SK-N-SH (cell line): ENCODE data around the gene NDUFB2.

Experiments
- CTCF ChIP-seq: fragments of 200-600 bp; sonication (generic); IDR thresholded peaks from 2 replicates; pipeline ENCODE4 v1.6.1; 2017; ENCODE audit warnings: antibody characterized with exemption, mild to moderate bottlenecking, moderate library complexity
- GABPA ChIP-seq: IDR thresholded peaks from 2 replicates; pipeline ENCODE4 v1.4.0; 2012; ENCODE audit warnings: low read depth, mild to moderate bottlenecking
- JUND ChIP-seq: IDR thresholded peaks from 2 replicates; pipeline ENCODE4 v1.4.0; 2012
- MAX ChIP-seq: IDR thresholded peaks from 2 replicates; pipeline ENCODE4 v1.4.0; 2012; ENCODE audit warnings: low read depth
- MXI1 ChIP-seq: IDR thresholded peaks from 2 replicates; pipeline ENCODE4 v1.6.1; 2012; ENCODE audit warnings: mild to moderate bottlenecking, low read depth, low read length, improper control_type of control experiment
- RAD21 ChIP-seq: IDR thresholded peaks from 2 replicates; pipeline ENCODE4 v1.6.1; 2012; ENCODE audit warnings: mild to moderate bottlenecking, low read length
- REST ChIP-seq: IDR thresholded peaks from 2 replicates; pipeline ENCODE4 v1.6.1; 2012; ENCODE audit warnings: mild to moderate bottlenecking, low read depth, low read length, moderate library complexity
- RFX5 ChIP-seq: IDR thresholded peaks from 2 replicates; pipeline ENCODE4 v1.6.1; 2012; ENCODE audit warnings: mild to moderate bottlenecking, improper control_type of control experiment, low read length
- SIN3A ChIP-seq: IDR thresholded peaks from 2 replicates; pipeline ENCODE4 v1.6.1; 2012; ENCODE audit warnings: low read depth, mild to moderate bottlenecking, low read length, moderate library complexity, borderline replicate concordance
- TAF1 ChIP-seq: IDR thresholded peaks from 2 replicates; pipeline ENCODE4 v1.6.1; 2012; ENCODE audit warnings: low read depth, mild to moderate bottlenecking, low read length, moderate library complexity, borderline replicate concordance
- TCF12 ChIP-seq: IDR thresholded peaks from 2 replicates; pipeline ENCODE4 v1.4.0; 2012
- USF2 ChIP-seq: fragments of 150-350 bp; IDR thresholded peaks from 2 replicates; pipeline ENCODE4 v1.6.1; 2017; ENCODE audit warnings: antibody characterized with exemption, low read length, low read depth, borderline replicate concordance
- ZBTB33 ChIP-seq: IDR thresholded peaks from 2 replicates; pipeline ENCODE4 v1.4.0; 2012; ENCODE audit warnings: low read depth, borderline replicate concordance

GRCh38 chr7:140719721-140720120 is 23.2 kb downstream of the NDUFB2 start:
- TF ChIP-seq RFX5 (no peak), CTCF (no peak), MAX (no peak), TCF12 (no peak), MXI1 (no peak), SIN3A (no peak), GABPA (no peak), REST (no peak), ZBTB33 (no peak), TAF1 (no peak), RAD21 (no peak), USF2 (no peak), JUND (no peak)
